ENCODE measurements around the gene RNF152. TPM values are rescaled to one million over a fixed set of nuclear protein-coding genes. Genes with fewer than 3 reads are reported as not detected.

Gene RNF152
- total and polyA plus RNA-seq, 4 donors, result 21.2 to 58.2 (median 31.3) TPM

- no peak overlapping the region for H3K4me3 ChIP-seq (ENCODE audit: low read depth, low read length)
- no peaks in the 10 kb centered on the region for H3K4me1 ChIP-seq (ENCODE audit: control insufficient read depth, insufficient read depth, low read length)
- no peaks in the 10 kb centered on the region for H3K27me3 ChIP-seq (ENCODE audit: control insufficient read depth, insufficient read depth, low read length)
- peak in 1 of 6 donors; percentile 32 for DNase-seq (ENCODE audit: low read depth in 4 of 6, low spot score in 6 of 6)
- no peak overlapping the region for H3K27ac ChIP-seq (ENCODE audit: low read depth, low read length)
- H3K9me3 ChIP-seq (ENCODE audit: control insufficient read depth, insufficient read depth, low read length), result peaks cover 2% of the 10 kb centered on the region
- no peaks in the 10 kb centered on the region for H3K36me3 ChIP-seq (ENCODE audit: control insufficient read depth, insufficient read depth, low read length)
- 56% methylated on average over 5 of the region's 6 CpGs for WGBS (ENCODE audit: insufficient coverage)
Measured at GRCh38 chr18:61831071-61831470, 61.7 kb downstream of the RNF152 start.

GRCh38 chr18:61829108-61829507, 63.7 kb downstream of the RNF152 start:
- DNase-seq (ENCODE audit: low read depth in 4 of 6, low spot score in 6 of 6), result no peak
- WGBS (ENCODE audit: insufficient coverage), result 81% methylated on average over 7 of the region's 7 CpGs
- no peaks in the 10 kb centered on the region for H3K27me3 ChIP-seq (ENCODE audit: control insufficient read depth, insufficient read depth, low read length)

GRCh38 chr18:61827591-61827990, 65.2 kb downstream of the RNF152 start:
- Histone ChIP-seq H3K4me1 (ENCODE audit: control insufficient read depth, insufficient read depth, low read length) (no peaks in the 10 kb centered on the region), H3K36me3 (ENCODE audit: control insufficient read depth, insufficient read depth, low read length) (no peaks in the 10 kb centered on the region), H3K27ac (ENCODE audit: low read depth, low read length) (no peak overlapping the region), H3K9me3 (ENCODE audit: control insufficient read depth, insufficient read depth, low read length) (no peaks in the 10 kb centered on the region), H3K27me3 (ENCODE audit: control insufficient read depth, insufficient read depth, low read length) (no peaks in the 10 kb centered on the region), H3K4me3 (ENCODE audit: low read depth, low read length) (no peak overlapping the region)
- 0% methylated on average over 1 of the region's 3 CpGs for WGBS (ENCODE audit: insufficient coverage)
- peak in 1 of 6 donors; percentile 76 for DNase-seq (ENCODE audit: low read depth in 4 of 6, low spot score in 6 of 6)

More at GRCh38 chr18:61829108-61829507, 63.7 kb downstream of the RNF152 start:
- H3K36me3 ChIP-seq (ENCODE audit: control insufficient read depth, insufficient read depth, low read length), result no peaks in the 10 kb centered on the region
- no peaks in the 10 kb centered on the region for H3K9me3 ChIP-seq (ENCODE audit: control insufficient read depth, insufficient read depth, low read length)
- H3K4me1 ChIP-seq (ENCODE audit: control insufficient read depth, insufficient read depth, low read length), result no peaks in the 10 kb centered on the region
- H3K4me3 ChIP-seq (ENCODE audit: low read depth, low read length), result no peak overlapping the region
- H3K27ac ChIP-seq (ENCODE audit: low read depth, low read length), result no peak overlapping the region

- H3K9me3 ChIP-seq (ENCODE audit: control insufficient read depth, insufficient read depth, low read length), result no peaks in the 10 kb centered on the region
- no peaks in the 10 kb centered on the region for H3K4me1 ChIP-seq (ENCODE audit: control insufficient read depth, insufficient read depth, low read length)
- H3K4me3 ChIP-seq (ENCODE audit: low read depth, low read length), result no peak overlapping the region
- DNase-seq (ENCODE audit: low read depth in 4 of 6, low spot score in 6 of 6), result no peak
- H3K27ac ChIP-seq (ENCODE audit: low read depth, low read length), result no peak overlapping the region
- no peaks in the 10 kb centered on the region for H3K36me3 ChIP-seq (ENCODE audit: control insufficient read depth, insufficient read depth, low read length)
- no peaks in the 10 kb centered on the region for H3K27me3 ChIP-seq (ENCODE audit: control insufficient read depth, insufficient read depth, low read length)
Measured at GRCh38 chr18:61825386-61825785, 67.4 kb downstream of the RNF152 start.

GRCh38 chr18:61824733-61825363, 68.0 kb downstream of the RNF152 start:
- no peak overlapping the region for H3K27ac ChIP-seq (ENCODE audit: low read depth, low read length)
- H3K4me1 ChIP-seq (ENCODE audit: control insufficient read depth, insufficient read depth, low read length), result no peaks in the 10 kb centered on the region
- H3K36me3 ChIP-seq (ENCODE audit: control insufficient read depth, insufficient read depth, low read length), result no peaks in the 10 kb centered on the region
- no peaks in the 10 kb centered on the region for H3K9me3 ChIP-seq (ENCODE audit: control insufficient read depth, insufficient read depth, low read length)
- DNase-seq (ENCODE audit: low read depth in 4 of 6, low spot score in 6 of 6), result peak in 1 of 6 donors; percentile 43
- H3K4me3 ChIP-seq (ENCODE audit: low read depth, low read length), result no peak overlapping the region
- H3K27me3 ChIP-seq (ENCODE audit: control insufficient read depth, insufficient read depth, low read length), result no peaks in the 10 kb centered on the region
- 83% methylated on average over 1 of the region's 3 CpGs for WGBS (ENCODE audit: insufficient coverage)

GRCh38 chr18:61823595-61823994, 69.2 kb downstream of the RNF152 start:
- no peak overlapping the region for H3K4me3 ChIP-seq (ENCODE audit: low read depth, low read length)
- DNase-seq (ENCODE audit: low read depth in 4 of 6, low spot score in 6 of 6), result no peak
- 81% methylated on average over 2 of the region's 3 CpGs for WGBS (ENCODE audit: insufficient coverage)

GRCh38 chr18:61822879-61823278, 69.9 kb downstream of the RNF152 start:
- DNase-seq (ENCODE audit: low read depth in 4 of 6, low spot score in 6 of 6), result no peak
- Histone ChIP-seq H3K27ac (ENCODE audit: low read depth, low read length) (no peak overlapping the region), H3K4me3 (ENCODE audit: low read depth, low read length) (no peak overlapping the region), H3K27me3 (ENCODE audit: control insufficient read depth, insufficient read depth, low read length) (no peaks in the 10 kb centered on the region), H3K36me3 (ENCODE audit: control insufficient read depth, insufficient read depth, low read length) (no peaks in the 10 kb centered on the region), H3K4me1 (ENCODE audit: control insufficient read depth, insufficient read depth, low read length) (no peaks in the 10 kb centered on the region), H3K9me3 (ENCODE audit: control insufficient read depth, insufficient read depth, low read length) (no peaks in the 10 kb centered on the region)
- 72% methylated on average over 4 of the region's 4 CpGs for WGBS (ENCODE audit: insufficient coverage)

More at GRCh38 chr18:61823595-61823994, 69.2 kb downstream of the RNF152 start:
- no peaks in the 10 kb centered on the region for H3K36me3 ChIP-seq (ENCODE audit: control insufficient read depth, insufficient read depth, low read length)
- no peaks in the 10 kb centered on the region for H3K4me1 ChIP-seq (ENCODE audit: control insufficient read depth, insufficient read depth, low read length)
- H3K27ac ChIP-seq (ENCODE audit: low read depth, low read length), result no peak overlapping the region
- H3K9me3 ChIP-seq (ENCODE audit: control insufficient read depth, insufficient read depth, low read length), result no peaks in the 10 kb centered on the region
- no peaks in the 10 kb centered on the region for H3K27me3 ChIP-seq (ENCODE audit: control insufficient read depth, insufficient read depth, low read length)

GRCh38 chr18:61821748-61822147, 71.1 kb downstream of the RNF152 start:
- Histone ChIP-seq H3K27ac (ENCODE audit: low read depth, low read length) (no peak overlapping the region), H3K36me3 (ENCODE audit: control insufficient read depth, insufficient read depth, low read length) (no peaks in the 10 kb centered on the region), H3K4me1 (ENCODE audit: control insufficient read depth, insufficient read depth, low read length) (no peaks in the 10 kb centered on the region), H3K4me3 (ENCODE audit: low read depth, low read length) (no peak overlapping the region), H3K9me3 (ENCODE audit: control insufficient read depth, insufficient read depth, low read length) (no peaks in the 10 kb centered on the region), H3K27me3 (ENCODE audit: control insufficient read depth, insufficient read depth, low read length) (no peaks in the 10 kb centered on the region)
- DNase-seq (ENCODE audit: low read depth in 4 of 6, low spot score in 6 of 6), result no peak
- WGBS (ENCODE audit: insufficient coverage), result 94% methylated on average over 2 of the region's 4 CpGs

GRCh38 chr18:61820882-61821281, 71.9 kb downstream of the RNF152 start:
- H3K4me1 ChIP-seq (ENCODE audit: control insufficient read depth, insufficient read depth, low read length), result no peaks in the 10 kb centered on the region
- no CpG with 5 or more reads among the region's 1 CpG for WGBS (ENCODE audit: insufficient coverage)
- no peaks in the 10 kb centered on the region for H3K27me3 ChIP-seq (ENCODE audit: control insufficient read depth, insufficient read depth, low read length)
- H3K36me3 ChIP-seq (ENCODE audit: control insufficient read depth, insufficient read depth, low read length), result peaks cover 5% of the 10 kb centered on the region
- DNase-seq (ENCODE audit: low read depth in 4 of 6, low spot score in 6 of 6), result no peak
- H3K4me3 ChIP-seq (ENCODE audit: low read depth, low read length), result no peak overlapping the region
- no peak overlapping the region for H3K27ac ChIP-seq (ENCODE audit: low read depth, low read length)
- no peaks in the 10 kb centered on the region for H3K9me3 ChIP-seq (ENCODE audit: control insufficient read depth, insufficient read depth, low read length)

GRCh38 chr18:61817086-61817485, 75.7 kb downstream of the RNF152 start:
- 84% methylated on average over 4 of the region's 5 CpGs for WGBS (ENCODE audit: insufficient coverage)

More at GRCh38 chr18:61817086-61817485, 75.7 kb downstream of the RNF152 start:
- DNase-seq (ENCODE audit: low read depth in 4 of 6, low spot score in 6 of 6), result no peak
- Histone ChIP-seq H3K4me1 (ENCODE audit: control insufficient read depth, insufficient read depth, low read length) (no peaks in the 10 kb centered on the region), H3K36me3 (ENCODE audit: control insufficient read depth, insufficient read depth, low read length) (peaks cover 10% of the 10 kb centered on the region), H3K4me3 (ENCODE audit: low read depth, low read length) (no peak overlapping the region), H3K27me3 (ENCODE audit: control insufficient read depth, insufficient read depth, low read length) (no peaks in the 10 kb centered on the region), H3K27ac (ENCODE audit: low read depth, low read length) (no peak overlapping the region), H3K9me3 (ENCODE audit: control insufficient read depth, insufficient read depth, low read length) (no peaks in the 10 kb centered on the region)

Data from spinal cord (tissue), 10 donors.